ENCODE results near the gene CLIC4.

- TF ChIP-seq CTCF (IDR thresholded peaks at IDR 0.05; ENCODE audit: low read depth, low read length) (no peak), EZH2phosphoT487 (IDR thresholded peaks at IDR 0.05; ENCODE audit: low read depth) (no peak)
Measured at GRCh38 chr1:24793447-24794129, 48.3 kb downstream of the CLIC4 start.

Data from OCI-LY3 (cell line).